ENCODE results near the gene ZNF584.

DNA sequence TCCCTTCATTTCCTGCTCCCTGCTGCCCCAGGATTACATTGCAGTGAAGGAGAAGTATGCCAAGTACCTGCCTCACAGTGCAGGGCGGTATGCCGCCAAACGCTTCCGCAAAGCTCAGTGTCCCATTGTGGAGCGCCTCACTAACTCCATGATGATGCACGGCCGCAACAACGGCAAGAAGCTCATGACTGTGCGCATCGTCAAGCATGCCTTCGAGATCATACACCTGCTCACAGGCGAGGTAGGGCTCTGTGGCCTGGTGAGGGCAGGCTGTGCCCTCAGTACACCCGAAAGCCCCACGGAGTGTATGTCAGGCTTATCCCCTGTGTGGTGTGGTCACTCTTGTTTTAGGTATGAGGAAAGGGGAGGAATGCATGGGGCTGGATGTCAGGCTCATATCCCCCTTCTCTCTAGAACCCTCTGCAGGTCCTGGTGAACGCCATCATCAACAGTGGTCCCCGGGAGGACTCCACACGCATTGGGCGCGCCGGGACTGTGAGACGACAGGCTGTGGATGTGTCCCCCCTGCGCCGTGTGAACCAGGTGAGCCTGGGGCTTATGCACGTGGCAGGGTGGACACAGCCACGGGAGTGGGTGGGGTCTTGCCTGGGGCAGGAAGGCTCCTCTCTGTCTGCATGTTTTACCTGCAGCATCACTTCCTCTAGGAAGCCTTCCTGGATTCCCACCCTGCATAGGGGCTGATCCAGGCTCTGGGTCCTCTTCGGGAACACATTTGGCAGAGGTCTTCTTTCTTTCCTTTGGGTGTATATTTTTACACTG is 15.3 kb upstream of the ZNF584 start:
- TF ChIP-seq, protein P1, sequence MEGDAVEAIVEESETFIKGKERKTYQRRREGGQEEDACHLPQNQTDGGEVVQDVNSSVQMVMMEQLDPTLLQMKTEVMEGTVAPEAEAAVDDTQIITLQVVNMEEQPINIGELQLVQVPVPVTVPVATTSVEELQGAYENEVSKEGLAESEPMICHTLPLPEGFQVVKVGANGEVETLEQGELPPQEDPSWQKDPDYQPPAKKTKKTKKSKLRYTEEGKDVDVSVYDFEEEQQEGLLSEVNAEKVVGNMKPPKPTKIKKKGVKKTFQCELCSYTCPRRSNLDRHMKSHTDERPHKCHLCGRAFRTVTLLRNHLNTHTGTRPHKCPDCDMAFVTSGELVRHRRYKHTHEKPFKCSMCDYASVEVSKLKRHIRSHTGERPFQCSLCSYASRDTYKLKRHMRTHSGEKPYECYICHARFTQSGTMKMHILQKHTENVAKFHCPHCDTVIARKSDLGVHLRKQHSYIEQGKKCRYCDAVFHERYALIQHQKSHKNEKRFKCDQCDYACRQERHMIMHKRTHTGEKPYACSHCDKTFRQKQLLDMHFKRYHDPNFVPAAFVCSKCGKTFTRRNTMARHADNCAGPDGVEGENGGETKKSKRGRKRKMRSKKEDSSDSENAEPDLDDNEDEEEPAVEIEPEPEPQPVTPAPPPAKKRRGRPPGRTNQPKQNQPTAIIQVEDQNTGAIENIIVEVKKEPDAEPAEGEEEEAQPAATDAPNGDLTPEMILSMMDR (IDR thresholded peaks at IDR 0.05) = no peak
- TF ChIP-seq POLR2A (IDR thresholded peaks at IDR 0.05; ENCODE audit: low read length) = no peak
- no peak for TF ChIP-seq KDM1A (IDR thresholded peaks at IDR 0.05; ENCODE audit: low read depth)
- no peak for TF ChIP-seq CHD4 (IDR thresholded peaks at IDR 0.05; ENCODE audit: borderline replicate concordance)
- TF ChIP-seq, protein P2, sequence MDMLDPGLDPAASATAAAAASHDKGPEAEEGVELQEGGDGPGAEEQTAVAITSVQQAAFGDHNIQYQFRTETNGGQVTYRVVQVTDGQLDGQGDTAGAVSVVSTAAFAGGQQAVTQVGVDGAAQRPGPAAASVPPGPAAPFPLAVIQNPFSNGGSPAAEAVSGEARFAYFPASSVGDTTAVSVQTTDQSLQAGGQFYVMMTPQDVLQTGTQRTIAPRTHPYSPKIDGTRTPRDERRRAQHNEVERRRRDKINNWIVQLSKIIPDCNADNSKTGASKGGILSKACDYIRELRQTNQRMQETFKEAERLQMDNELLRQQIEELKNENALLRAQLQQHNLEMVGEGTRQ (IDR thresholded peaks at IDR 0.05) = no peak
- TF ChIP-seq MYC (IDR thresholded peaks at IDR 0.05; ENCODE audit: borderline replicate concordance, low read length) = no peak
- no peak for TF ChIP-seq RAD21 (conservative IDR thresholded peaks at IDR 0.05 in 1 of 2, IDR thresholded peaks at IDR 0.05 in 1 of 2)
- no peak for TF ChIP-seq MAZ (IDR thresholded peaks at IDR 0.05; ENCODE audit: borderline replicate concordance, low read depth, low read length)
- no peak for TF ChIP-seq NR3C1 (IDR thresholded peaks at IDR 0.05)
